Central memory CD8-positive, alpha-beta T cell (primary cell): ENCODE measurements around the gene SAMD4A.

Experiments
- ATAC-seq: fragments of 150-1000 bp; cut with Tn5 transposase; replicated peaks from 2 replicates; pipeline ENCODE4 v1.10.0; 2022; ENCODE audit warnings: mild to moderate bottlenecking, moderate FRiP score, moderate number of reproducible peaks; ENCODE audit not compliant: poor library complexity, severe bottlenecking; ENCODE audit errors: extremely low read depth
- DNase-seq, 2 donors: peaks; one replicate each; pipeline ENCODE4 v3.0.0; 2021; ENCODE audit warnings: low spot score in 2 of 2
- H3K27ac Mint-ChIP-seq: one replicate; pipeline ENCODE4 v1.8.0; 2022; ENCODE audit warnings: low read depth, mild to moderate bottlenecking, moderate library complexity, mixed read lengths
- H3K27me3 Mint-ChIP-seq: one replicate; pipeline ENCODE4 v1.8.0; 2022; ENCODE audit warnings: mixed read lengths
- H3K36me3 Mint-ChIP-seq: one replicate; pipeline ENCODE4 v1.8.0; 2022; ENCODE audit warnings: mild to moderate bottlenecking, moderate library complexity, mixed read lengths; ENCODE audit not compliant: insufficient read depth
- H3K4me1 Mint-ChIP-seq: one replicate; pipeline ENCODE4 v1.8.0; 2022; ENCODE audit warnings: mixed read lengths
- H3K4me3 Mint-ChIP-seq: one replicate; pipeline ENCODE4 v1.8.0; 2022; ENCODE audit warnings: mild to moderate bottlenecking, moderate library complexity, mixed read lengths
- H3K9me3 Mint-ChIP-seq: one replicate; pipeline ENCODE4 v1.8.0; 2022; ENCODE audit warnings: mixed read lengths

The SAMD4A gene

DNA sequence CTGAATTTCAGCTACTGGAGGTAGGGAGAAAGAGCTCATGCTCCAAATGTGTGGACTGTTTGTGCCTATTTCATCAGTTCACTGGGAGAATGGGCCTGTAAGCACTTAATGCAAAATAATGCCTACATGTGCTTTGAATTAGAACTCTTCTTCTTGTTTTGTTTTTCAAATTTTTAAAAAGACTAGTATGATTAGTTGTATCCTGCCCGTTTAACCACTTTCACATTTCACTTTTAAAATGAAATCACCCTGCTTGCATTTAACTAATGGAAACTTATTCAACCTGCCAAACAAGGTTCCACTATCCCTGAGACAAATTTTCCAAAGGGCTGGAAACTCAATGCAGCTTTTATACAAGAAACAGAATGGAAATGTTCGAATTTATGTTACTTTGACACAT lies 79.7 kb downstream of the SAMD4A start:
- ATAC-seq, result no peak
- H3K36me3 Mint-ChIP-seq, result no peaks in the 10 kb centered on the region

GRCh38 chr14:54647378-54647777 lies 80.5 kb downstream of the SAMD4A start:
- no peaks in the 10 kb centered on the region for H3K4me1 Mint-ChIP-seq
- no peaks in the 10 kb centered on the region for H3K36me3 Mint-ChIP-seq
- H3K4me3 Mint-ChIP-seq, result no peak overlapping the region
- ATAC-seq, result no peak
- H3K27ac Mint-ChIP-seq, result no peak overlapping the region
- no peak for DNase-seq
- H3K9me3 Mint-ChIP-seq, result no peaks in the 10 kb centered on the region
- peaks cover 31% of the 10 kb centered on the region for H3K27me3 Mint-ChIP-seq

More for the DNA sequence above, 79.7 kb downstream of the SAMD4A start:
- Mint-ChIP-seq H3K4me1 (no peaks in the 10 kb centered on the region), H3K4me3 (no peak overlapping the region), H3K9me3 (no peaks in the 10 kb centered on the region), H3K27me3 (peaks cover 30% of the 10 kb centered on the region), H3K27ac (no peak overlapping the region)
- DNase-seq, result no peak

GRCh38 chr14:54649056-54649455 lies 82.1 kb downstream of the SAMD4A start:
- DNase-seq (no peak), ATAC-seq (no peak)
- no peaks in the 10 kb centered on the region for H3K4me1 Mint-ChIP-seq
- H3K4me3 Mint-ChIP-seq, result no peak overlapping the region
- no peaks in the 10 kb centered on the region for H3K9me3 Mint-ChIP-seq
- no peaks in the 10 kb centered on the region for H3K36me3 Mint-ChIP-seq
- no peak overlapping the region for H3K27ac Mint-ChIP-seq
- H3K27me3 Mint-ChIP-seq, result peaks cover 33% of the 10 kb centered on the region

GRCh38 chr14:54650331-54650958 lies 83.5 kb downstream of the SAMD4A start:
- DNase-seq (no peak), ATAC-seq (no peak)
- no peak overlapping the region for H3K27ac Mint-ChIP-seq
- H3K27me3 Mint-ChIP-seq, result peaks cover 47% of the 10 kb centered on the region
- no peaks in the 10 kb centered on the region for H3K36me3 Mint-ChIP-seq
- no peaks in the 10 kb centered on the region for H3K4me1 Mint-ChIP-seq
- no peaks in the 10 kb centered on the region for H3K9me3 Mint-ChIP-seq
- no peak overlapping the region for H3K4me3 Mint-ChIP-seq

DNA sequence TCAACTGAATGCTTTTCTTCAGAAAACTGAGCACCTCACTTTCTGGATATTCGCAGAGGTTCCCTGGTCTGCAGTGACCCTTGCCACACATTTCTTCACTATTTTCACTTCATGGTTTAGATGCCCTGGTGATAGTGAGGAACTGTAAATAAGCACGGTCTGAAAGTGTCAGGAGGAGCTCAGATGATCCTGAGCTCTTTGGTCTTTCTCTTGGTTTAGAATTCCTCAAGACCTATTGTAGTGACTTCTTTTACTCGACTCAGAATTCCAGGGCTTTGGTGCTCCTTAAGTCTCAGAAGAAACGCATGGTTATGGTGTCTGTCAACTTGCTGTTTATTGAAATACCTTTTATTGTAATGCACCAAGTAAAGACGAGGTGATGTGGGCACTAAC lies 84.0 kb downstream of the SAMD4A start:
- no peak overlapping the region for H3K27ac Mint-ChIP-seq
- H3K36me3 Mint-ChIP-seq, result no peaks in the 10 kb centered on the region
- no peaks in the 10 kb centered on the region for H3K9me3 Mint-ChIP-seq
- no peak overlapping the region for H3K4me3 Mint-ChIP-seq
- ATAC-seq (no peak), DNase-seq (no peak)
- H3K4me1 Mint-ChIP-seq, result no peaks in the 10 kb centered on the region
- H3K27me3 Mint-ChIP-seq, result peaks cover 52% of the 10 kb centered on the region

DNA sequence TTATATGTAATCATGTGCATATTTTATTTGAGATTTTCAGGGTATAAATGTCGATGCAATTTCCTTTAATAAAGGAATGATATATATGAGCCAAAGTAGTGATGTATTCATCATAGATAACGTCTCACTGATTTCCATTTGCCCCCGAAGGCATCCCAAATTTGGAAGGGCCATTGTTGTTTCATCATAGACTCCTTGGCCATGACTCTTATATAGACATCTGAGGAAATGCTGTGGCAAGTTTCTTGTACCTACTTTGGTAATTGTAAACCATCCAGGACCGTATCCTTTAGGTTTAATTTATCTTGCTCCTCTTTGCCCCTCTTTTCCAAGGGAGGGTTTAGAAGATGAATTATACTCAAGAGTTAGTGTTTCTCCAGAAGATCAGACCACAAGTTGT lies 84.7 kb downstream of the SAMD4A start:
- H3K4me3 Mint-ChIP-seq, result no peak overlapping the region
- no peaks in the 10 kb centered on the region for H3K4me1 Mint-ChIP-seq
- H3K27me3 Mint-ChIP-seq, result peaks cover 59% of the 10 kb centered on the region
- no peak overlapping the region for H3K27ac Mint-ChIP-seq
- ATAC-seq (no peak), DNase-seq (no peak)
- H3K36me3 Mint-ChIP-seq, result no peaks in the 10 kb centered on the region
- no peaks in the 10 kb centered on the region for H3K9me3 Mint-ChIP-seq

GRCh38 chr14:54652188-54652587 lies 85.3 kb downstream of the SAMD4A start:
- Mint-ChIP-seq H3K9me3 (no peaks in the 10 kb centered on the region), H3K36me3 (no peaks in the 10 kb centered on the region)

GRCh38 chr14:54652605-54653052 lies 85.7 kb downstream of the SAMD4A start:
- no peaks in the 10 kb centered on the region for H3K9me3 Mint-ChIP-seq
- H3K27ac Mint-ChIP-seq, result no peak overlapping the region
- no peak for ATAC-seq
- no peak for DNase-seq
- no peaks in the 10 kb centered on the region for H3K36me3 Mint-ChIP-seq
- no peak overlapping the region for H3K4me3 Mint-ChIP-seq
- no peaks in the 10 kb centered on the region for H3K4me1 Mint-ChIP-seq
- peaks cover 69% of the 10 kb centered on the region for H3K27me3 Mint-ChIP-seq

More at GRCh38 chr14:54652188-54652587, 85.3 kb downstream of the SAMD4A start:
- DNase-seq (no peak), ATAC-seq (no peak)
- no peak overlapping the region for H3K27ac Mint-ChIP-seq
- H3K27me3 Mint-ChIP-seq, result peaks cover 64% of the 10 kb centered on the region
- H3K4me3 Mint-ChIP-seq, result no peak overlapping the region
- no peaks in the 10 kb centered on the region for H3K4me1 Mint-ChIP-seq

DNA sequence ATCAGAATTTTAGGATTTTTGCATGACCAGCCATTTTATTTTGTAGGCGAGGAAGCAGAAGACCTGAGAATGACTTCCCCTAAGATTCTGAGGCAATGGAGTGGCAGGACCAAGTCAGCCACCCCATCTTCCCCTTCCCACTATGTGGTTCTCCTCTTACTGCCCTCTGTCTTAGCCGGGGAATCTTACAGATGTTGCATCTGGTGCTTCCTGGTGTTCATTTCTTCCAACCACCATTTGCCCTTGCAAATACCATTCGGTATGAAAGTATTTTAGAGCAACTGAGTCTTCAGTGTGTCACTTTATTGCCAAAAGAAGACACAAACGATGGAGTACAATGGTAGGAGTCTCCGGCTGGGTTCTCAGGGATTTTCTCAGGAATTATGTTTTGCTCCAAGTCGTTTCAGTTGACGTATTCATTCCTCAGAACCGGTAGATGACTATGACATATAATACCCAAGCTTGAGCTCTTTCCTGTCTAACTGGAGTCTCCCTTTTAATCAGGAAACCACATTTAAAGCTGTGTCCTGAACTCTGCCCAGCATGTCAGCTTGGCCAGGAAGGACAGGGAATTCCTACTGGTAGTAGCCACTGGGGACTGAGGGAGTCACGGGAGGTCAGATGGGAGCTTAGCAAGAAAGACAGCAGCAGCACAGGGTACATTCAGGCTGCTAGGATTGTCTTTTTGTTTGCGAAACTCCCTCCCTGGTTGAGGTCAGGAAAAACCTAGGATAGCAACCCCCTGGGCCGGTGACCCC lies 87.0 kb downstream of the SAMD4A start:
- no peaks in the 10 kb centered on the region for H3K9me3 Mint-ChIP-seq
- H3K4me1 Mint-ChIP-seq, result no peaks in the 10 kb centered on the region
- DNase-seq (no peak), ATAC-seq (no peak)
- H3K27me3 Mint-ChIP-seq, result peaks cover 81% of the 10 kb centered on the region
- H3K4me3 Mint-ChIP-seq, result no peak overlapping the region
- H3K36me3 Mint-ChIP-seq, result no peaks in the 10 kb centered on the region
- H3K27ac Mint-ChIP-seq, result no peak overlapping the region

DNA sequence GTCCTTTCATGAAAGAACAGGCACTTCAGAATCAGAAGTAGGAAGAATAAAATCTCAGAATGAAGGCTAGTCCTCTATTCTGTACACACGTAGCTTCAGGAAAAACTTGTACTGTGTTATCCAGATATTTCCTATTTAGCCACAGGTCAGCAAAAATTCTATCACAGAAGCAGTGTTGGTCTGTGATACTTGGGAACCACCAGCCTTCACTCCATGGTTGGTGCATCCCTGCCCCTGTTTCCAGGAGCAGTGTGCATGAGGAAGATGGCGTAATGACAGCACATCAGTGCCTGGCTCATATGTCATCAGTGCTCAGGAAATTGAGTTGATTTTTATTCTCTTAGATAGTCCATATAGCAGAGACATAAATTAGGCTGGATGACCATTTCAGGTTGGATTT lies 87.7 kb downstream of the SAMD4A start:
- H3K4me3 Mint-ChIP-seq, result no peak overlapping the region
- H3K27ac Mint-ChIP-seq, result no peak overlapping the region
- no peak for DNase-seq
- ATAC-seq, result no peak
- no peaks in the 10 kb centered on the region for H3K36me3 Mint-ChIP-seq
- H3K9me3 Mint-ChIP-seq, result no peaks in the 10 kb centered on the region
- no peaks in the 10 kb centered on the region for H3K4me1 Mint-ChIP-seq
- H3K27me3 Mint-ChIP-seq, result peaks cover 89% of the 10 kb centered on the region

DNA sequence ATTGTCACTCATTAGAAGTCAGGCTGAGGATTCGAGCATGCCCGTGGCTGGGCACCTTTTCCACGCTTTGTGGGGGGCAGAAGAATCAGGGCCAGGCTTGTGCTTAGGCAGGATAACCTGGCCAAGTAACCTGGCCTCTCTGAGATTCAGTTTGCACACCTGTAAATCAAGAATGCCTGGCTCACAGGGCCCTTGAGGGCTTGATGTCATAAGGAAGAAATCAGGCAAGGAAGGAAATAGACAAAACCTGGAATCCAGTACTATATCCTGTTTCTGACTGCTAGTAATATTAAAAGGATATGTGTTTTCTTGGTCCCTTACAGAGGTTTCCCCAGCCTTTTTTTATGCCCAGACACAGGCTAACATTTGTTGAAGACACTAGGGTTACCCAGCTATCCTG lies 91.9 kb downstream of the SAMD4A start:
- Mint-ChIP-seq H3K4me3 (no peak overlapping the region), H3K4me1 (no peaks in the 10 kb centered on the region), H3K36me3 (no peaks in the 10 kb centered on the region), H3K9me3 (no peaks in the 10 kb centered on the region), H3K27me3 (peaks cover 90% of the 10 kb centered on the region), H3K27ac (no peak overlapping the region)
- DNase-seq (no peak), ATAC-seq (no peak)

- no peak overlapping the region for H3K4me3 Mint-ChIP-seq
- H3K27ac Mint-ChIP-seq, result no peak overlapping the region
- no peak for DNase-seq
- no peaks in the 10 kb centered on the region for H3K36me3 Mint-ChIP-seq
- no peaks in the 10 kb centered on the region for H3K4me1 Mint-ChIP-seq
- no peaks in the 10 kb centered on the region for H3K9me3 Mint-ChIP-seq
- no peak for ATAC-seq
- peaks cover 90% of the 10 kb centered on the region for H3K27me3 Mint-ChIP-seq
Measured at GRCh38 chr14:54659365-54659764, 92.4 kb downstream of the SAMD4A start.

DNA sequence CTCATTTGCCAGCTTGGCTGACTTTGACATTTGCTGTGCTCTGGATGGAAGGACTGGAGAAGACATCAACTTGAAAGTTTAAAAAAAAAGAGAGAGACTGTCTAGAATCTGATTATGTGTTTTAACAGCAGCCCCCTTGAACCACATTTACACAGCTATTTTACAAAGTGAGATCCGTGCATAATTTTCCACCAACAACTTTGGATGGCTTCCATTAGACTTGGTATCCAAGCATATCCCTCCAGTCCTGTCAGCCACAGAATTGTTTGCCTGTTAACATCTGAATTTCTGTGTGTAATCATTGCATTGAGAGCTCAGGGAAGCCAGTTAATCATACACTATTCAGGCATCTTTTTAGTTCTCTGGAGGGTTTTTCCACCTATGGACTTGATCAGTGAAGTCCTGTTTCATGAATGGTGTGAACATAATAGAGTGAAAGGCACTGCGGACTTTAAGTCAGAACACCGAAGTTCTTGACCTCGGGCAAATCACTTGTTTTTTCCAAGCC lies 93.7 kb downstream of the SAMD4A start:
- no peak overlapping the region for H3K27ac Mint-ChIP-seq
- H3K27me3 Mint-ChIP-seq, result peaks cover 90% of the 10 kb centered on the region
- no peaks in the 10 kb centered on the region for H3K4me1 Mint-ChIP-seq
- ATAC-seq, result no peak
- DNase-seq, result no peak
- no peak overlapping the region for H3K4me3 Mint-ChIP-seq
- no peaks in the 10 kb centered on the region for H3K36me3 Mint-ChIP-seq
- no peaks in the 10 kb centered on the region for H3K9me3 Mint-ChIP-seq
